ENCODE data around the gene CHCHD5. TPM values are rescaled to one million over a fixed set of nuclear protein-coding genes. Genes with fewer than 3 reads are reported as not detected.
A peak's percentile ranks its signal among the peaks of the same experiment; 100 is the strongest.

The CHCHD5 gene
- total RNA-seq, 2 experiments from 2014 or later, result 25.4 to 27.8 TPM

DNA sequence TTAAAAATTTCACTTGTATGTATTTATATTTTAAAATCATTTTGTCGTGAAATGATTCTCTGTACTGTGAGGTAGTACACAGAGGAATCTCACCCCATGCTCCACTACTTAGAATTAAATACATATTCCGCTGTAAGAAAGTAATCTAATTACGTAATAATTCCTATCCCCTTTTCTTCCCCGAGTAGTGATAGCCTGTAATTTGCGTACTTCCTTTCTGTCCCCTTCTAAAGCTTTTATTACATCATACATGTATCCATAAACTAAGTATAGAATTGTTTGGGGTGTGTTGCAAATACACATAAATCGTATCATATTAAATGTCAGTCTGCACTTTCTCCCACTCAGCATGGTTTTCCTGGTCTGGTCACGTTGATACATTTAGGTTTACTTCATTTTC is 12.4 kb upstream of the CHCHD5 start:
- CTCF ChIA-PET, result no interaction called here
- Mint-ChIP-seq H3K27me3 (no peaks in the 10 kb centered on the region), H3K9me3 (ENCODE audit: low read depth) (no peaks in the 10 kb centered on the region), H3K36me3 (peaks cover 71% of the 10 kb centered on the region), H3K4me1 (no peaks in the 10 kb centered on the region), H3K27ac (no peak overlapping the region), H3K4me3 (no peak overlapping the region)
- ATAC-seq (no peak), DNase-seq (no peak)

DNA sequence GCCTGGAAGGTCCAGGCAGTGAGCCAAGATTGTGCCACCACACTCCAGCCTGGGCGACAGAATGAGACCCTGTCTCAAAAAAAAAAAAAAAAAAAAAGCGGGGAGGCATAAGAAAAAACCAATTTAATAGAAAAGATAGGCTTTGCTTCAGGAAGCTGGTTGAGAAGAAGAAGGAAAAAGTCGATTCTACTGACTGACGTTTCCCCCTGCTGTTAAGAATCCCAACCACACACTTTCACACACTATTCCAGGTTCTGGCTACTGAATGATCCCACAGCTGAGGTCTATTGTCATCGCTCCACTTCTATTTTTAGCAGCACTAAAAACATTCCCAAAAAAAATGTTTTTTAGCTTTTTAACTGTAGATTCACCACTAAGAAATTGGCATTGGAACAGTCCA is 6.7 kb upstream of the CHCHD5 start:
- H3K4me3 Mint-ChIP-seq, result no peak overlapping the region
- H3K9me3 Mint-ChIP-seq (ENCODE audit: low read depth), result no peaks in the 10 kb centered on the region
- no peak for ATAC-seq
- CTCF ChIA-PET, result interaction anchor here (0.6 to 1.9 kb wide), 4 partner anchors 20 to 97 kb away, joined by 3 to 4 read pairs (median 3); no protein-coding TSS in a partner anchor
- DNase-seq, result no peak
- no peaks in the 10 kb centered on the region for H3K27me3 Mint-ChIP-seq
- peaks cover 23% of the 10 kb centered on the region for H3K36me3 Mint-ChIP-seq
- H3K4me1 Mint-ChIP-seq, result peaks cover 9% of the 10 kb centered on the region
- H3K27ac Mint-ChIP-seq, result no peak overlapping the region

DNA sequence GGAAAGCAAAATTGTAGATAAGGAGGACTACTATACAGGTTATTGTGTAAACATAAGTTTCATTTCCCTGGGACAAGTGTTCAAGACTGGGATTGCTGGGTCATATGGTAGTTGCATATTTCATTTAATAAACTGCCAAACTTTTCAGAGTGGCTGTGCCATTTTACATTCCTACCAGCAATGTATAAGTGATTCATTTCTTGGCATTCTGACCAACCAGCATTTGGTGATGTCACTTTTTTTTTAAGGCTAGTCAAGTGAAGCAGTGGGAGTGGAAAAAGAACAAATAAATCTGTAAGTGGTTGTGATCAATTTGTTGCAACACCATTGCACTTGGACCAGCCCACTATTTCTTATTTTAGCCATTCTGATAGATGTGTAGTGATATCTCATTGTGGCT is 5.2 kb upstream of the CHCHD5 start:
- Mint-ChIP-seq H3K9me3 (ENCODE audit: low read depth) (no peaks in the 10 kb centered on the region), H3K4me3 (no peak overlapping the region), H3K4me1 (peaks cover 21% of the 10 kb centered on the region), H3K36me3 (peaks cover 15% of the 10 kb centered on the region), H3K27ac (no peak overlapping the region), H3K27me3 (no peaks in the 10 kb centered on the region)
- DNase-seq (no peak), ATAC-seq (no peak)
- CTCF ChIA-PET, result interaction anchor here (0.7 to 1.9 kb wide), 2 partner anchors 34 to 99 kb away, joined by 4 read pairs; no protein-coding TSS in a partner anchor

DNA sequence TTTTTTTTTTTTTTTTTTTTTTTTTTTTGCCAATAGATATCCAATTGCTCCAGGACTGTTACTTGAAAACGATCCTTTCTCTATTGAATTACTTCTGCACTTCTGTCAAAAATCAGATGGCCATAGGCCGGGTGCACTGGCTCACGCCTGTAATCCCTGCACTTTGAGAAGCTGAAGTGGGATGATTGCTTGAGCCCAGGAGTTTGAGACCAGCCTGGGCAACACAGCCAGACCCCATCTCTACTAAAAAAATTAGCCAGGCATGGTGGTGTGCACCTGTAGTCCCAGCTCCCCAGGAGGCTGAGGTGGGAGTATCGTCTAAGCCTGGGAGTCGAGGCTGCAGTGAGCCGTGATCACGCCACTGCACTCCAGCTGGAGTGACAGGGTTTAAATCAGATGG is 4.3 kb upstream of the CHCHD5 start:
- CTCF ChIA-PET, result interaction anchor here (1.5 kb wide), 1 partner anchor 100 kb away, joined by 4 read pairs; no protein-coding TSS in a partner anchor
- Mint-ChIP-seq H3K27me3 (no peaks in the 10 kb centered on the region), H3K36me3 (peaks cover 9% of the 10 kb centered on the region), H3K9me3 (ENCODE audit: low read depth) (no peaks in the 10 kb centered on the region), H3K4me3 (no peak overlapping the region), H3K4me1 (peaks cover 24% of the 10 kb centered on the region), H3K27ac (no peak overlapping the region)
- DNase-seq, result no peak
- ATAC-seq, result no peak

DNA sequence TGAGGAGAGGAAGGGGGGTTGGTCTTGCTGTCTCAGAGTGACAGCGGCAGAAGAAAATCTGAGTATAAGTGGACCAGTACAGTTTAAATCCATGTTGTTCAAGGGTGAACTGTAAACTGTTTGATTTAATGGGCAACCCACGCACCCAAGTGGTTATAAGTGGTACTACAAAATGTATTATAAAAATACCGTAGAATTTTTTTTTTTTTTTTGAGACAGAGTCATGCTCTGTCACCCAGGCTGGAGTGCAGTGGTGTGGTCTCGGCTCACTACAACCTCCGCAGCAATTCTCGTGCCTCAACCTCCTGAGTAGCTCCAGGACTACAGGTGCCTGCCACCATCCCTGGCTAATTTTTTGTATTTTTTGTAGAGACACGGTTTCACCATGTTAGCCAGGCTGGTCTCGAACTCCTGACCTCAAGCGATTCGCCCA is 2.1 kb upstream of the CHCHD5 start:
- Mint-ChIP-seq H3K27ac (peak overlapping the region; percentile 80), H3K9me3 (ENCODE audit: low read depth) (no peaks in the 10 kb centered on the region), H3K36me3 (peaks cover 9% of the 10 kb centered on the region), H3K27me3 (no peaks in the 10 kb centered on the region), H3K4me1 (peaks cover 39% of the 10 kb centered on the region), H3K4me3 (no peak overlapping the region)
- DNase-seq, result peak; percentile 56
- CTCF ChIA-PET, result interaction anchor here (0.7 to 4.5 kb wide), 8 partner anchors 9 to 518 kb away, joined by 3 to 29 read pairs (median 6); no protein-coding TSS in a partner anchor
- peak; percentile 8 for ATAC-seq

DNA sequence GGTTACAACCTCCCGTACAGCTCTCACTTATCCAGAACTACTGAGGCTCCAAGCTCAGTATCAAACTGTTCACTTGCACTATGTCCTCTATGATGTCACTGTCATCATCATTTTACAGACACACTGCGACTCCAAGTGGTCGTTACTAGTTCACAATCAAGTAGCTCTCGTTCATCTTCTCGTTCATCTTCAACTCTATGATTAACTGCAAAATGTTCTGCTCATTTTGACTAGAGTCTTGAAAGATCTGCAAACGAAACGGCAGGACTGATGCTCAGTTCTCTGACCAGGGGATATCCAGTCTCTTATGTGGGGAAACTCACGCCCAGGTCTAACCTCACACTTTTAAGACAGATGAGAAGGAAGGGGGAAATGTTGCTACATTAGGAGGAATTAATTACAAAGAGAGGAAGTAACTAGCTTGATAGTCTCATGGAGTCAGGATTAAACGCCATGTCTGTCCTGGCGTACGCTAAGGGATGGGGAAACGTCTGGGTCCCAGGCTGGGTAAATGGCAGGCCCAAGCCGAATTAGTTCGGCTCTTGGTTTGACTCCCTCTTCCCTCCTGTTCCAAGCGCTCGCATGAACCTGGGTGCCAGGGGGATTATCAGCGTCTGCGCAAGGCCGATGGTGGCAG is 794 bp upstream of the CHCHD5 start:
- Mint-ChIP-seq H3K36me3 (peaks cover 9% of the 10 kb centered on the region), H3K27ac (peak overlapping the region; percentile 96), H3K4me1 (peaks cover 39% of the 10 kb centered on the region), H3K9me3 (ENCODE audit: low read depth) (no peaks in the 10 kb centered on the region), H3K27me3 (no peaks in the 10 kb centered on the region), H3K4me3 (peak overlapping the region; percentile 83)
- DNase-seq, result no peak
- CTCF ChIA-PET, result interaction anchor here (0.6 to 4.5 kb wide), 11 partner anchors 10 to 531 kb away, joined by 3 to 29 read pairs (median 4); no protein-coding TSS in a partner anchor
- no peak for ATAC-seq

DNA sequence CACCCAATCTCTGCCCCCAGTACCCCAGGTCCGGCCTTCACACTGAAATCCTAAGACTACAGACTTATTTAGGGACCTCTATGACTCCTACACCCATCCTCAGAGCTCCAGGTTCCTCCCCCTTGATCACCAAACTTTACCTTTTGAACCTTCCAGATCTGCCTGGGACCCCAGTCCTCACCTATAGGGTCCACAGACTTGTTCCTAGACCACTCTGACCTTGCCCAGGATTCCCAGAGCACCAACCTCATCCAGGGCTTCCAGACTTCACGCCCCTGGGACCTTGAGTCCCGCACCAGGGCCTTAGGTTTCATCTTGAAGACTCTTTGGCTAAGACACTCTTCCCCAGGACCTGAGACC is 462 bp downstream of the CHCHD5 start:
- Mint-ChIP-seq H3K4me3 (peak overlapping the region; percentile 83), H3K27ac (peak overlapping the region; percentile 96), H3K4me1 (peaks cover 39% of the 10 kb centered on the region), H3K9me3 (ENCODE audit: low read depth) (no peaks in the 10 kb centered on the region), H3K36me3 (peaks cover 11% of the 10 kb centered on the region), H3K27me3 (no peaks in the 10 kb centered on the region)
- ATAC-seq, result no peak
- CTCF ChIA-PET, result interaction anchor here (0.7 to 4.6 kb wide), 5 partner anchors 15 to 164 kb away, joined by 3 to 29 read pairs (median 21); no protein-coding TSS in a partner anchor
- DNase-seq, result no peak

DNA sequence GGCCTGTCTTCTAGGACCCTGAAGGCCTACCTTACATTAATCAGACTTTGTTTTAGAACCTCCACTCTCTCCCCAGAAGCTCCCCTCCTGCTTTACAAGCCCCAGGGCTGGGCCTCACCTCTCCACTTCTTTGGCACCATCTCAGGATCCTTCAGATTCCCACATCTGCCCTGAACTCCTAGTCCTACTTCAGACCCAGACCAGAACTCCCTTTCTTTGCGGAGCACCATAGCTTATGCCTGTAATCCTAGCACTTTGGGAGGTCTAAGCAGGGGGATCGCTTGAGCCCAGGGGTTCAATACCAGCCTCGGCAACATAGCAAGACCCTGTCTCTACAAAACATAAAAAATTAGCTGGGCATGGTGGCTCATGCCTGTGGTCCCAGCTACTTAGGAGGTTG is 991 bp downstream of the CHCHD5 start:
- CTCF ChIA-PET, result interaction anchor here (1.2 to 4.6 kb wide), 4 partner anchors 15 to 141 kb away, joined by 6 to 29 read pairs (median 24); no protein-coding TSS in a partner anchor
- Mint-ChIP-seq H3K36me3 (peaks cover 11% of the 10 kb centered on the region), H3K4me1 (peaks cover 39% of the 10 kb centered on the region), H3K27ac (peak overlapping the region; percentile 96), H3K9me3 (ENCODE audit: low read depth) (no peaks in the 10 kb centered on the region), H3K27me3 (no peaks in the 10 kb centered on the region), H3K4me3 (peak overlapping the region; percentile 83)
- DNase-seq (no peak), ATAC-seq (no peak)

DNA sequence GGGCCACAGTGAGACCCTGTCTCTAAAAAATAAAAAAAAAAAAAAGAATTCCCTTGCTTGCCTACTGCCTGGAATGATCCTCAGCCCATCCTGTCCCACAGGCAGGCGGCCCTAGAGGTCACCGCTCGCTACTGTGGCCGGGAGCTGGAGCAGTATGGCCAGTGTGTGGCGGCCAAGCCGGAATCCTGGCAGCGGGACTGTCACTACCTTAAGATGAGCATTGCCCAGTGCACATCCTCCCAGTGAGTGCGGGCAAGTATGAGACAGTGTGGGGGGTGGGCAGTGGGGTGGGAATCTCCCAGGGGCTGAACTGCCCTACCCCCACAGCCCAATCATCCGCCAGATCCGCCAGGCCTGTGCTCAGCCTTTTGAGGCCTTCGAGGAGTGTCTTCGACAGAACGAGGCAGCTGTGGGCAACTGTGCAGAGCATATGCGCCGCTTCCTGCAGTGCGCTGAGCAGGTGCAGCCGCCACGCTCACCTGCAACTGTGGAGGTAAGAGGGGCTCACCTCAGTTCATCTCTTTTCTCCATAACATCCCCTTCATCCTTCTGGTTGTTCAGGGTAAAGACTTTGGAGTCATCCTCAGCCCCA is 1.6 kb downstream of the CHCHD5 start:
- no peaks in the 10 kb centered on the region for H3K9me3 Mint-ChIP-seq (ENCODE audit: low read depth)
- H3K4me3 Mint-ChIP-seq, result no peak overlapping the region
- DNase-seq (no peak), ATAC-seq (no peak)
- H3K4me1 Mint-ChIP-seq, result peaks cover 39% of the 10 kb centered on the region
- peak overlapping the region; percentile 96 for H3K27ac Mint-ChIP-seq
- peaks cover 11% of the 10 kb centered on the region for H3K36me3 Mint-ChIP-seq
- CTCF ChIA-PET, result interaction anchor here (1.4 to 4.6 kb wide), 5 partner anchors 14 to 141 kb away, joined by 3 to 29 read pairs (median 21); no protein-coding TSS in a partner anchor
- H3K27me3 Mint-ChIP-seq, result no peaks in the 10 kb centered on the region

DNA sequence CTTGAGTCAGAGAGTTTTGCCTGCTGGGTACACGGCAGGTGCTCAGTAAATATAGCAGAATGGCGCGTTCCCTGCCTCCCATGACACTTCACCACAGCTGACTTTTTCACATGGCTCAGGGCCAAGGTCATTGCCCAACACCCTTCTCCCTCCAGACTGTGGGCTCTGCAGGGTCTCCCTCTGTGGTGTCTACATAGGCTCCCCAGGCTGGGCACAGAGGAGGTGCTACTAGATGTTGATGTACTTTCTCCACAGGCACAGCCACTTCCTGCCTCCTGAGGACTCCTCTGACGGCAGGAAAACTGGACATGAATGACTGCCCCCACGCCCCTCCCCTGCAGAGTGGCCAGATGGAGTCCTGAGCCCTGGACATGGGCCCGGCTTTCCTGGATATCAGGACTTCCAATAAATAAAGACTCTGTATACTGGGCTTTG is 4.2 kb downstream of the CHCHD5 start:
- Mint-ChIP-seq H3K27me3 (no peaks in the 10 kb centered on the region), H3K9me3 (ENCODE audit: low read depth) (no peaks in the 10 kb centered on the region), H3K27ac (no peak overlapping the region), H3K4me1 (peaks cover 22% of the 10 kb centered on the region), H3K4me3 (no peak overlapping the region), H3K36me3 (peaks cover 11% of the 10 kb centered on the region)
- DNase-seq, result no peak
- ATAC-seq, result no peak
- CTCF ChIA-PET, result interaction anchor here (1.3 to 4.6 kb wide), 2 partner anchors 12 to 138 kb away, joined by 4 to 27 read pairs; no protein-coding TSS in a partner anchor

DNA sequence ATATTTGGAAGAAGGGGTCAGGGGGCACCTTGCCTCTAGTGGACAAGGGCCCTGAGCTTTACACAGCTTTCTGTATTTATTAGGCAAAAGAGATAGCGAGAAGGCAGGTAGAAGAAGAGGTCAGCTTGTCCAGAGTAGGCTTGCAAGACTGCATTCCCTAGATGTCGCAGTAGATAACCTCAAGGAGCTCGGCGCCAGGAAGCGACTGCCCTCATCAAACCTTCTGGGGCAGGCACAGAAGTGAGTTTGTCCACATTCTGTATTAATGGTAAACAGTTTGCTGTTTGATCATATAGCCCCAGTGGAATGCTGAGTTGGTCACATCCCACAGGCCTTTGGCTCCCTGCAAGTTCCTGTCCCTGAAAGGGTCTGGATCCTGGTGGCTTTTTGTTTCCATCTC is 7.0 kb downstream of the CHCHD5 start:
- Mint-ChIP-seq H3K27ac (no peak overlapping the region), H3K4me1 (peaks cover 3% of the 10 kb centered on the region), H3K36me3 (peaks cover 9% of the 10 kb centered on the region), H3K27me3 (no peaks in the 10 kb centered on the region), H3K4me3 (no peak overlapping the region), H3K9me3 (ENCODE audit: low read depth) (no peaks in the 10 kb centered on the region)
- DNase-seq (no peak), ATAC-seq (no peak)
- CTCF ChIA-PET, result interaction anchor here (0.9 to 1.3 kb wide), 2 partner anchors 9 to 99 kb away, joined by 3 to 4 read pairs; no protein-coding TSS in a partner anchor

DNA sequence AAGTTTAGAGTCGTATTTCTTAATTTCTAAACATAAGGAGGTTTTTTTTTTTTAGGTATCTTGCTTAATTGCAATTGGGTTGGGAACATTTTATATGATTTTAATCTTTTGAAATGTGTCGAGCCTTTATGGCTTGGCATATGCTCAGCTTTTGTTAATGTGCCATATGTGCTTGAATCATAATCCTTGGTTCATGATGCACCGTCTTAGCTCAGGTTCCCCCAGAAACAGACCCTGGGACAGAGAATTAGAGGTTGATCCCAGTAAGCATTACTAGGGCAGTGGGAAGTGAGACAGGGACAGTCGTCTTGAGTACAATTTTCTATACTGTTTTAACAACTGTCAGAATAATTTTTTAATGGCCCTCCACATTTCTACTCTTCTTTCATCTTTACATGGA is 9.3 kb downstream of the CHCHD5 start:
- H3K36me3 Mint-ChIP-seq, result peaks cover 2% of the 10 kb centered on the region
- no peaks in the 10 kb centered on the region for H3K9me3 Mint-ChIP-seq (ENCODE audit: low read depth)
- H3K4me1 Mint-ChIP-seq, result no peaks in the 10 kb centered on the region
- no peak overlapping the region for H3K27ac Mint-ChIP-seq
- H3K4me3 Mint-ChIP-seq, result no peak overlapping the region
- no peaks in the 10 kb centered on the region for H3K27me3 Mint-ChIP-seq
- CTCF ChIA-PET, result interaction anchor here (1.4 kb wide), 1 partner anchor 10 kb away, joined by 4 read pairs; no protein-coding TSS in a partner anchor
- DNase-seq (no peak), ATAC-seq (no peak)

DNA sequence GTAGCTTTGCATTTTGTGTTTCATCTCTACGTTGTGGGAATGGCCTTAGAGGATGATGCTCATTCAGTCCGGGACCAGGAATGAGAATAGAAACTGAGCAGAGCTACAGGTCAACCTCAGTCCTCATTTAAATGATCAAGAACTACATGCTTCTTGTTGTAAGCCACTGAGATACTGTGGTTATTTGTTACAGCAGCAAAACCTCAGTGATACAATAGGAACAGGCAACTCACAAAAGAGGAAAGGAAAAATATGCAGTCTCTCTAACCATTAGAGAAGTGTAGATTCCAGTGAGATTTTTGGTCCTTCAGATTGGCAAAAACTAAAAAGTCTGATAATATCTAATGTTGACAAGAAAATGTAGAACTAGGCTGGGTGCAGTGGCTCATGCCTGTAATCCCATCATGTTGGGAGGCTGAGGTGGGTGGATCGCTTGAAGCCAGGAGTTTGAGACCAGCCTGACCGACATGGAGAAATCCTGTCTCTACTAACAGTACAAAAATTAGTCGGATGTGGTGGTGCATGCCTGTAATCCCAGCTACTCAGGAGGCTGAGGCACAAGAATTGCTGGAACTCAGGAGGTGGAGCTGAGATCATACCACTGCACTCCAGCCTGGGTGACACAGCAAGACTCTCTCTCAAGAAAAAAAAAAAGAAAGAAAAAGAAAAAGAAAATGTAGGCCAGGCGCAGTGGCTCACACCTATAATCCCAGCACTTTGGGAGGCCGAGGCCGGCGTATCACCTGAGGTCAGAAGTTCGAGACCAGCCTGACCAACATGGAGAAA is 13.3 kb downstream of the CHCHD5 start:
- no peaks in the 10 kb centered on the region for H3K27me3 Mint-ChIP-seq
- H3K4me3 Mint-ChIP-seq, result no peak overlapping the region
- no peaks in the 10 kb centered on the region for H3K9me3 Mint-ChIP-seq (ENCODE audit: low read depth)
- DNase-seq (no peak), ATAC-seq (no peak)
- no peaks in the 10 kb centered on the region for H3K36me3 Mint-ChIP-seq
- H3K27ac Mint-ChIP-seq, result no peak overlapping the region
- H3K4me1 Mint-ChIP-seq, result peaks cover 6% of the 10 kb centered on the region
- CTCF ChIA-PET, result interaction anchor here (1.6 to 7.2 kb wide), 3 partner anchors 69 to 129 kb away, joined by 6 to 55 read pairs (median 34); no protein-coding TSS in a partner anchor

All from activated CD8-positive, alpha-beta memory T cell treated with anti-CD3 and anti-CD28 coated beads, Interleukin-2, amount 10 ng/mL, durations not matched to agents 7 days and 5 days (primary cell).